GM12865 (cell line): ENCODE results near the gene TELO2.

Experiments
- DNase-seq: peaks from one replicate; pipeline ENCODE4 v3.0.0; 2010; ENCODE audit warnings: low read depth
- H3K4me3 ChIP-seq: 2 replicates; pipeline ENCODE4 v1.5.1; 2011; ENCODE audit warnings: mild to moderate bottlenecking, low read depth, low read length, control low read depth
- CTCF ChIP-seq: IDR thresholded peaks from 2 replicates; pipeline ENCODE4 v1.5.1; 2011; ENCODE audit warnings: low read length, control low read depth, low read depth, inconsistent platforms; ENCODE audit not compliant: insufficient read depth; ENCODE audit errors: missing control alignments

Gene TELO2

GRCh38 chr16:1469693-1470201, 23.4 kb upstream of the TELO2 start:
- no peak for TF ChIP-seq CTCF
- H3K4me3 ChIP-seq, result no peak overlapping the region
- DNase-seq, result no peak

GRCh38 chr16:1470481-1471251, 22.5 kb upstream of the TELO2 start:
- no peak overlapping the region for H3K4me3 ChIP-seq
- no peak for TF ChIP-seq CTCF
- no peak for DNase-seq

GRCh38 chr16:1471569-1472194, 21.5 kb upstream of the TELO2 start:
- no peak overlapping the region for H3K4me3 ChIP-seq
- TF ChIP-seq CTCF, result no peak
- no peak for DNase-seq

- TF ChIP-seq CTCF, result no peak
- DNase-seq, result no peak
- no peak overlapping the region for H3K4me3 ChIP-seq
Measured at GRCh38 chr16:1472974-1473373, 20.2 kb upstream of the TELO2 start.

- H3K4me3 ChIP-seq, result peak overlapping the region; percentile 89
- no peak for TF ChIP-seq CTCF
- DNase-seq, result no peak
Measured at GRCh38 chr16:1474082-1474795, 18.9 kb upstream of the TELO2 start.

- DNase-seq, result peak; percentile 94
- no peak for TF ChIP-seq CTCF
- H3K4me3 ChIP-seq, result peak within 1 kb of the TSS; percentile 89
Measured at GRCh38 chr16:1474796-1475551, 18.2 kb upstream of the TELO2 start, which contains the start of gene CLCN7. Gene CLCN7, minus strand, starts transcription at chr16:1475028. Its CDS starts 54 bp downstream, at chr16:1474974.
